CD14-positive monocyte (primary cell): ENCODE measurements around the gene FIGN. TPM values are rescaled to one million over a fixed set of nuclear protein-coding genes. Genes with fewer than 3 reads are reported as not detected.

Source experiments
- DNase-seq, 3 donors: peaks; one replicate each; pipeline ENCODE4 v3.0.0-alpha.2; 2011 to 2022
- H2AFZ ChIP-seq: 2 replicates; pipeline ENCODE4 v1.6.0; 2012; ENCODE audit warnings: mild to moderate bottlenecking, low read depth, low read length, inconsistent platforms; ENCODE audit not compliant: insufficient read depth, poor library complexity, severe bottlenecking
- H3K27ac ChIP-seq, 2 donors: 1 replicate in 1 of 2; 2 replicates in 1 of 2; pipeline ENCODE4 v1.5.1; 2012 to 2013; ENCODE audit warnings: low read length in 2 of 2, control low read depth in 1 of 2, inconsistent platforms in 1 of 2, low read depth in 1 of 2, mild to moderate bottlenecking in 1 of 2
- H3K27me3 ChIP-seq, 2 donors: one replicate each; pipeline versions ENCODE4 v1.6.0 to v1.6.1; 2011 to 2013; ENCODE audit warnings: low read length in 2 of 2; ENCODE audit not compliant: control insufficient read depth in 2 of 2, insufficient read depth in 2 of 2
- H3K36me3 ChIP-seq, 2 donors: replicated peaks in 1 of 2; 1 replicate in 1 of 2; 2 replicates in 1 of 2; pipeline versions ENCODE4 v1.5.1 to v1.6.1; 2012 to 2013; ENCODE audit warnings: low read length in 2 of 2, control low read depth in 1 of 2, inconsistent platforms in 1 of 2, mild to moderate bottlenecking in 1 of 2; ENCODE audit not compliant: insufficient read depth in 2 of 2, control insufficient read depth in 1 of 2
- H3K4me1 ChIP-seq, 2 donors: 1 replicate in 1 of 2; 2 replicates in 1 of 2; pipeline versions ENCODE4 v1.5.1 to v1.6.1; 2012 to 2013; ENCODE audit warnings: low read length in 2 of 2, control low read depth in 1 of 2, inconsistent platforms in 1 of 2, mild to moderate bottlenecking in 1 of 2, moderate library complexity in 1 of 2; ENCODE audit not compliant: insufficient read depth in 2 of 2, control insufficient read depth in 1 of 2
- H3K4me2 ChIP-seq: replicated peaks from 2 replicates; pipeline ENCODE3; 2012; ENCODE audit warnings: low read length, moderate library complexity, mild to moderate bottlenecking; ENCODE audit not compliant: poor library complexity, severe bottlenecking; ENCODE audit errors: extremely low read depth
- H3K4me3 ChIP-seq, 3 experiments: fragments of 200-600 bp in 1 of 3; sonication (generic) in 1 of 3; replicated peaks in 1 of 3; 1 replicate in 2 of 3; 2 replicates in 1 of 3; pipeline ENCODE4 v1.5.1; 2011 to 2013; ENCODE audit warnings: low read length in 3 of 3, mild to moderate bottlenecking in 3 of 3, control low read depth in 2 of 3, low read depth in 2 of 3, inconsistent platforms in 1 of 3, moderate library complexity in 1 of 3
- H3K79me2 ChIP-seq: 2 replicates; pipeline ENCODE4 v1.6.0; 2012; ENCODE audit warnings: mild to moderate bottlenecking, control low read depth, inconsistent platforms, low read length, moderate library complexity; ENCODE audit not compliant: insufficient read depth
- H3K9ac ChIP-seq: 2 replicates; pipeline ENCODE4 v1.6.0; 2017; ENCODE audit warnings: low read length, mild to moderate bottlenecking; ENCODE audit not compliant: insufficient read depth, poor library complexity, severe bottlenecking
- H3K9me3 ChIP-seq, 2 donors: replicated peaks in 1 of 2; 1 replicate in 1 of 2; 2 replicates in 1 of 2; pipeline versions ENCODE4 v1.5.1 to v1.6.1; 2012 to 2013; ENCODE audit warnings: low read length in 2 of 2, control low read depth in 1 of 2; ENCODE audit not compliant: control insufficient read depth in 1 of 2, insufficient read depth in 1 of 2
- H4K20me1 ChIP-seq: 2 replicates; pipeline ENCODE4 v1.6.0; 2012; ENCODE audit warnings: mild to moderate bottlenecking, low read length, control low read depth, moderate library complexity; ENCODE audit not compliant: insufficient read depth
- H3K27ac Mint-ChIP-seq, 7 donors: one replicate each; pipeline ENCODE4 v1.8.0; 2020; ENCODE audit warnings: mild to moderate bottlenecking in 7 of 7, mixed read lengths in 7 of 7, moderate library complexity in 6 of 7, inconsistent platforms in 2 of 7
- H3K27me3 Mint-ChIP-seq, 3 donors: one replicate each; pipeline ENCODE4 v1.8.0; 2021 to 2022; ENCODE audit warnings: low read depth in 3 of 3, mild to moderate bottlenecking in 3 of 3, mixed read lengths in 3 of 3, moderate library complexity in 3 of 3, inconsistent platforms in 1 of 3
- H3K36me3 Mint-ChIP-seq, 2 donors: one replicate each; pipeline ENCODE4 v1.8.0; 2020; ENCODE audit warnings: mixed read lengths in 2 of 2, inconsistent platforms in 1 of 2, mild to moderate bottlenecking in 1 of 2
- H3K4me1 Mint-ChIP-seq: one replicate; pipeline ENCODE4 v1.8.0; 2020; ENCODE audit warnings: mild to moderate bottlenecking, mixed read lengths
- H3K4me3 Mint-ChIP-seq, 2 donors: one replicate each; pipeline ENCODE4 v1.8.0; 2020; ENCODE audit warnings: mild to moderate bottlenecking in 2 of 2, mixed read lengths in 2 of 2, moderate library complexity in 1 of 2
- H3K9me3 Mint-ChIP-seq, 7 donors: one replicate each; pipeline ENCODE4 v1.8.0; 2020 to 2022; ENCODE audit warnings: mixed read lengths in 7 of 7, mild to moderate bottlenecking in 6 of 7, moderate library complexity in 6 of 7, inconsistent platforms in 2 of 7
- WGBS: methylation state at CpG from one replicate; pipeline ENCODE4 v1.1.5; 2013; ENCODE audit warnings: missing lambda C conversion rate; ENCODE audit not compliant: insufficient coverage; 5-methylcytosine and 5-hydroxymethylcytosine counted together
- intact Hi-C, 2 donors: fragments of 100-400 bp; cut with micrococcal nuclease; formaldehyde crosslinking; loops; one replicate each; pipeline versions ENCODE4 v1.15.0 to v1.15.1; 2023
- polyA plus RNA-seq, 3 donors: library from polyadenylated mRNA; depleted of rRNA in 1 of 3; unstranded in 2 of 3; stranded (reverse) in 1 of 3; fragments of 300-500 nt in 2 of 3; fragments of >200 nt in 1 of 3; fragmentation: Illumina TruSeq in 2 of 3; gene quantifications; 1 replicate in 2 of 3; 2 replicates in 1 of 3; pipeline ENCODE4 v1.2.3, GENCODE V29; 2012 to 2021
- TF ChIP-seq, protein P1 (sequence below): fragments of 200-600 bp; IDR thresholded peaks from one replicate; pipeline ENCODE4 v1.8.0; 2022; ENCODE audit warnings: antibody characterized with exemption, mild to moderate bottlenecking

The FIGN gene
- polyA plus RNA-seq, 3 donors: not detected

DNA sequence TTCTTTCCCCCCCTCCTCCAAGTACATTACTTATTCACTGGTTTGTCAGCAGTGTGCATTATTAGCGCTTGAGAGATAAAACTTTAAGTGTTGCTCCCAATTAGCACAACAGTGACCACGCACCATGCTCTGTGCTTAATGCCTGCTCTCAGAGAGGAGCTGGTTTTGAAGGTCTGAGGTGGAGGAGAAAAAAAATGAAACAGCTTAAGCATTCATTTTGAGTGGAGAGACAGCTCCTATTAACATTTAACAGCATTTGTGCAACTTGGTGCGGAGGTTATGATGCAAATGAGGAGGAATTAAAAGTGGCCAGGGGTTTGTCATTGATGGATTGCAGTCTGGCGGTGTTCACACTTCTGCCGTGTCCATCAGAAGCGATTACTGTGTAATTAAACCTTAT, 141.8 kb downstream of the FIGN start:
- Histone ChIP-seq H3K4me3 (no peak overlapping the region), H4K20me1 (no peaks in the 10 kb centered on the region), H3K27ac (no peak overlapping the region), H3K79me2 (no peaks in the 10 kb centered on the region), H3K4me2 (no peak overlapping the region), H3K36me3 (no peaks in the 10 kb centered on the region), H3K4me1 (no peaks in the 10 kb centered on the region), H3K27me3 (no peaks in the 10 kb centered on the region), H3K9ac (no peak overlapping the region), H2AFZ (no peak overlapping the region), H3K9me3 (no peaks in the 10 kb centered on the region)
- Mint-ChIP-seq H3K9me3 (no peaks in the 10 kb centered on the region), H3K27me3 (no peaks in the 10 kb centered on the region), H3K27ac (no peak overlapping the region), H3K4me3 (no peak overlapping the region), H3K4me1 (no peaks in the 10 kb centered on the region), H3K36me3 (no peaks in the 10 kb centered on the region)
- WGBS: no CpG with 5 or more reads among the region's 6 CpGs
- TF ChIP-seq, protein P1, sequence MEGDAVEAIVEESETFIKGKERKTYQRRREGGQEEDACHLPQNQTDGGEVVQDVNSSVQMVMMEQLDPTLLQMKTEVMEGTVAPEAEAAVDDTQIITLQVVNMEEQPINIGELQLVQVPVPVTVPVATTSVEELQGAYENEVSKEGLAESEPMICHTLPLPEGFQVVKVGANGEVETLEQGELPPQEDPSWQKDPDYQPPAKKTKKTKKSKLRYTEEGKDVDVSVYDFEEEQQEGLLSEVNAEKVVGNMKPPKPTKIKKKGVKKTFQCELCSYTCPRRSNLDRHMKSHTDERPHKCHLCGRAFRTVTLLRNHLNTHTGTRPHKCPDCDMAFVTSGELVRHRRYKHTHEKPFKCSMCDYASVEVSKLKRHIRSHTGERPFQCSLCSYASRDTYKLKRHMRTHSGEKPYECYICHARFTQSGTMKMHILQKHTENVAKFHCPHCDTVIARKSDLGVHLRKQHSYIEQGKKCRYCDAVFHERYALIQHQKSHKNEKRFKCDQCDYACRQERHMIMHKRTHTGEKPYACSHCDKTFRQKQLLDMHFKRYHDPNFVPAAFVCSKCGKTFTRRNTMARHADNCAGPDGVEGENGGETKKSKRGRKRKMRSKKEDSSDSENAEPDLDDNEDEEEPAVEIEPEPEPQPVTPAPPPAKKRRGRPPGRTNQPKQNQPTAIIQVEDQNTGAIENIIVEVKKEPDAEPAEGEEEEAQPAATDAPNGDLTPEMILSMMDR: no peak
- intact Hi-C loops: no loop called here
- no peak for DNase-seq

DNA sequence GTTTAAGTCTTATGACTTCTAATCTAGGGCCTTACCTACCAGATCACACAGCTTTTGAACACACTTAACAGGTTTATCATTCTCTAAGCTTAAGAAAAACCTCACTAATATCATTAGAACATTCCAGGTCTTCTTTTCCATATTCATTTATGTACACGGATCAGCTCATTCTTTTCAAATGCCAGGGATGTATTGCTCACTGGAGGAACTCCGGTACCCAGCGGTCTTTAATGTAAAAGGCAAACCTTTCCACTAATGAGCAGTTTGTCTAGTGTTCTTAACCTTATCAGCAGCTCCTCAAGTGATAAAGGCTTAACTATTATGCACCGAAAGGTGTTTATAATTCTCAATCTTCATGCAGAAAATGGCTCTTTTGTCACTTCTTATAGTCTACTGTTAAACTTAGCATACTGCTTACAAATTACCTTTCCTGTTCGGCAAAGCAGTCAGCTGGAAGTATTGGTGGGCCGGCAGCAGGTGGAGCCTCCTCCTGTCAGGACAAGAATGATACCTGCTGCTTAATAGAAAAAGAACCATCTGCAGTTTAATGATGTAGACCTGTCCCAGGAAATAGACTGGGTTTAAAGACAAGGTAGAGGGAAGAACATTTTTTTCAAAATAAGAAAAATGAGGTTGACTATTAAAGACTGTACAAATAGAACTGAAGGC, 142.7 kb downstream of the FIGN start:
- H3K9ac ChIP-seq: no peak overlapping the region
- WGBS: 97% methylated on average over 5 of the region's 6 CpGs

More for the DNA sequence above, 142.7 kb downstream of the FIGN start:
- Histone ChIP-seq H3K4me2 (no peak overlapping the region), H2AFZ (no peak overlapping the region), H3K79me2 (no peaks in the 10 kb centered on the region), H3K27ac (no peak overlapping the region), H3K4me1 (no peaks in the 10 kb centered on the region), H3K9me3 (no peaks in the 10 kb centered on the region), H3K4me3 (no peak overlapping the region), H4K20me1 (no peaks in the 10 kb centered on the region), H3K27me3 (no peaks in the 10 kb centered on the region), H3K36me3 (no peaks in the 10 kb centered on the region)
- Mint-ChIP-seq H3K4me1 (no peaks in the 10 kb centered on the region), H3K4me3 (no peak overlapping the region), H3K9me3 (no peaks in the 10 kb centered on the region), H3K27me3 (no peaks in the 10 kb centered on the region), H3K36me3 (no peaks in the 10 kb centered on the region), H3K27ac (no peak overlapping the region)
- DNase-seq: no peak
- TF ChIP-seq, protein P1: no peak
- intact Hi-C loops: no loop called here
